ENCODE results near the gene ZNF280D. TPM values are rescaled to one million over a fixed set of nuclear protein-coding genes. Genes with fewer than 3 reads are reported as not detected.

The ZNF280D gene
- polyA plus RNA-seq, 2 of the 4 experiments (the other 2 are of a cell fraction), result 13.4 to 21.8 TPM

DNA sequence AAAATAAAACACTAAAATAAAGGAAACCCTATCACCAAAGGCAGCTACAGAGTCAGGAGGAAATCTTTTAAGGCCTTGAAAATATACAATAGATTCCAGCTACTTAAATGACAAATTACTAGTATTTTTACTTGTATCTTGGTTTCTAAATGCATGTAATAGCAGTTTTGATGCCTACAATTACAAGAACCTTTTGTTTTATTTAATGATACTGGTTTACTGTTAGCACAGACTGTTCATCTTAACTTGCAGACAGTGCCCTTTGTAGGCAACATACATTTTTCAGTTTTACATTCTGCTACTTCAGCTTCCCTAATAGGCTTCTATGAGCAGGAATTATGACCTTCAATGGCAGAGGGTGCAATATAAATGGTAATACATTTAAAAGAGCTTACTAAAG, 54.1 kb downstream of the ZNF280D start:
- Histone ChIP-seq H3K4me2 (no peak overlapping the region), H3K4me1 (no peaks in the 10 kb centered on the region), H3K27ac (no peak overlapping the region), H3K9me3 (no peaks in the 10 kb centered on the region), H3K4me3 (no peak overlapping the region)
- ATAC-seq (no peak), FAIRE-seq (no peak), DNase-seq (ENCODE audit: low read depth in 1 of 2, low spot score in 1 of 2) (no peak)
- no peak for TF ChIP-seq MAFK (IDR thresholded peaks at IDR 0.05; ENCODE audit: partially characterized antibody)
- no peak for TF ChIP-seq RNF2 (IDR thresholded peaks at IDR 0.05; ENCODE audit: borderline replicate concordance, low read depth)
- TF ChIP-seq EHF (CRISPR knock-in tag; IDR thresholded peaks at IDR 0.05), result no peak
- TF ChIP-seq, protein P1, sequence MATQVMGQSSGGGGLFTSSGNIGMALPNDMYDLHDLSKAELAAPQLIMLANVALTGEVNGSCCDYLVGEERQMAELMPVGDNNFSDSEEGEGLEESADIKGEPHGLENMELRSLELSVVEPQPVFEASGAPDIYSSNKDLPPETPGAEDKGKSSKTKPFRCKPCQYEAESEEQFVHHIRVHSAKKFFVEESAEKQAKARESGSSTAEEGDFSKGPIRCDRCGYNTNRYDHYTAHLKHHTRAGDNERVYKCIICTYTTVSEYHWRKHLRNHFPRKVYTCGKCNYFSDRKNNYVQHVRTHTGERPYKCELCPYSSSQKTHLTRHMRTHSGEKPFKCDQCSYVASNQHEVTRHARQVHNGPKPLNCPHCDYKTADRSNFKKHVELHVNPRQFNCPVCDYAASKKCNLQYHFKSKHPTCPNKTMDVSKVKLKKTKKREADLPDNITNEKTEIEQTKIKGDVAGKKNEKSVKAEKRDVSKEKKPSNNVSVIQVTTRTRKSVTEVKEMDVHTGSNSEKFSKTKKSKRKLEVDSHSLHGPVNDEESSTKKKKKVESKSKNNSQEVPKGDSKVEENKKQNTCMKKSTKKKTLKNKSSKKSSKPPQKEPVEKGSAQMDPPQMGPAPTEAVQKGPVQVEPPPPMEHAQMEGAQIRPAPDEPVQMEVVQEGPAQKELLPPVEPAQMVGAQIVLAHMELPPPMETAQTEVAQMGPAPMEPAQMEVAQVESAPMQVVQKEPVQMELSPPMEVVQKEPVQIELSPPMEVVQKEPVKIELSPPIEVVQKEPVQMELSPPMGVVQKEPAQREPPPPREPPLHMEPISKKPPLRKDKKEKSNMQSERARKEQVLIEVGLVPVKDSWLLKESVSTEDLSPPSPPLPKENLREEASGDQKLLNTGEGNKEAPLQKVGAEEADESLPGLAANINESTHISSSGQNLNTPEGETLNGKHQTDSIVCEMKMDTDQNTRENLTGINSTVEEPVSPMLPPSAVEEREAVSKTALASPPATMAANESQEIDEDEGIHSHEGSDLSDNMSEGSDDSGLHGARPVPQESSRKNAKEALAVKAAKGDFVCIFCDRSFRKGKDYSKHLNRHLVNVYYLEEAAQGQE (IDR thresholded peaks at IDR 0.05), result no peak
- TF ChIP-seq JUN (IDR thresholded peaks at IDR 0.05), result no peak
- TF ChIP-seq CHD2 (IDR thresholded peaks at IDR 0.05; ENCODE audit: low read length, partially characterized antibody), result no peak
- TF ChIP-seq ZNF302 (CRISPR knock-in tag; IDR thresholded peaks at IDR 0.05), result no peak
- no peak for TF ChIP-seq HOXB13 (CRISPR knock-in tag; IDR thresholded peaks at IDR 0.05; ENCODE audit: low read depth)
- no peak for TF ChIP-seq GATA3 (IDR thresholded peaks at IDR 0.05; ENCODE audit: borderline replicate concordance)
- no peak for TF ChIP-seq NFE2L2 (conservative IDR thresholded peaks at IDR 0.05; ENCODE audit: low read length)
- no peak for TF ChIP-seq MAZ (IDR thresholded peaks at IDR 0.05; ENCODE audit: borderline replicate concordance, low read depth, low read length)
- TF ChIP-seq, protein P2, sequence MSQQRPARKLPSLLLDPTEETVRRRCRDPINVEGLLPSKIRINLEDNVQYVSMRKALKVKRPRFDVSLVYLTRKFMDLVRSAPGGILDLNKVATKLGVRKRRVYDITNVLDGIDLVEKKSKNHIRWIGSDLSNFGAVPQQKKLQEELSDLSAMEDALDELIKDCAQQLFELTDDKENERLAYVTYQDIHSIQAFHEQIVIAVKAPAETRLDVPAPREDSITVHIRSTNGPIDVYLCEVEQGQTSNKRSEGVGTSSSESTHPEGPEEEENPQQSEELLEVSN (IDR thresholded peaks at IDR 0.05; ENCODE audit: borderline replicate concordance, low read depth), result no peak
- no peak for TF ChIP-seq HDAC2 (IDR thresholded peaks at IDR 0.05)
- TF ChIP-seq MYC (IDR thresholded peaks at IDR 0.05; ENCODE audit: borderline replicate concordance, low read length), result no peak
- no peak for TF ChIP-seq KDM5A (IDR thresholded peaks at IDR 0.05)
- ChIA-PET POLR2A (interaction anchor here (0.9 kb wide), 1 partner anchor 54 kb away, joined by 4 read pairs; the partner anchor contains the start of gene ZNF280D), CTCF (interaction anchor here (0.6 to 1.2 kb wide), 2 partner anchors 187 to 627 kb away, joined by 3 to 4 read pairs; no protein-coding TSS in a partner anchor)

DNA sequence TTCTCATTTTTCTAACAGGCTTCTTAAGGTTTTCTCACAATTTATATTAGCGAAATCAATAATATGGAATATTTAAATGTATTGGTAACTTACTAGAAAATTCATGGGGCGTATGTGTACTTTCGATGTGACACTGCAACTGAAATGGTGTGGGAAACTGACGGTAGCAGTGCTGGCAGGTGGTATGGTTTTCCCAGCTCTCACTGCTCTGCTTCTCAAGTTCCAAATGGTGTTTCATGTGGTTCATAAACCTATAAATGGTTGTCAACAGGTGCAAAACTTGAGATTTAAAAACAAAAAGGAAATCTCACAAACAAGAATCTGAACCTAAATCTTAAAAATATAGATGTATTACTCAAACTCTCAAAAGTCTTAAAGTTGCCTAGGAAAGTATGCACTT, 54.7 kb downstream of the ZNF280D start:
- WGBS (ENCODE audit: missing lambda C conversion rate), result 94% methylated on average over 4 of the region's 4 CpGs
- Histone ChIP-seq H3K27ac (no peak overlapping the region), H3K4me3 (no peak overlapping the region), H3K4me1 (no peaks in the 10 kb centered on the region), H3K9me3 (no peaks in the 10 kb centered on the region), H3K4me2 (no peak overlapping the region)
- TF ChIP-seq, protein P3, sequence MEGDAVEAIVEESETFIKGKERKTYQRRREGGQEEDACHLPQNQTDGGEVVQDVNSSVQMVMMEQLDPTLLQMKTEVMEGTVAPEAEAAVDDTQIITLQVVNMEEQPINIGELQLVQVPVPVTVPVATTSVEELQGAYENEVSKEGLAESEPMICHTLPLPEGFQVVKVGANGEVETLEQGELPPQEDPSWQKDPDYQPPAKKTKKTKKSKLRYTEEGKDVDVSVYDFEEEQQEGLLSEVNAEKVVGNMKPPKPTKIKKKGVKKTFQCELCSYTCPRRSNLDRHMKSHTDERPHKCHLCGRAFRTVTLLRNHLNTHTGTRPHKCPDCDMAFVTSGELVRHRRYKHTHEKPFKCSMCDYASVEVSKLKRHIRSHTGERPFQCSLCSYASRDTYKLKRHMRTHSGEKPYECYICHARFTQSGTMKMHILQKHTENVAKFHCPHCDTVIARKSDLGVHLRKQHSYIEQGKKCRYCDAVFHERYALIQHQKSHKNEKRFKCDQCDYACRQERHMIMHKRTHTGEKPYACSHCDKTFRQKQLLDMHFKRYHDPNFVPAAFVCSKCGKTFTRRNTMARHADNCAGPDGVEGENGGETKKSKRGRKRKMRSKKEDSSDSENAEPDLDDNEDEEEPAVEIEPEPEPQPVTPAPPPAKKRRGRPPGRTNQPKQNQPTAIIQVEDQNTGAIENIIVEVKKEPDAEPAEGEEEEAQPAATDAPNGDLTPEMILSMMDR (IDR thresholded peaks at IDR 0.05), result no peak
- TF ChIP-seq RNF2 (IDR thresholded peaks at IDR 0.05; ENCODE audit: borderline replicate concordance, low read depth) (no peak), CBX8 (IDR thresholded peaks at IDR 0.05) (no peak), HOXB13 (CRISPR knock-in tag; IDR thresholded peaks at IDR 0.05; ENCODE audit: low read depth) (no peak), ESRRA (IDR thresholded peaks at IDR 0.05; ENCODE audit: borderline replicate concordance, low read length) (no peak), EHF (CRISPR knock-in tag; IDR thresholded peaks at IDR 0.05) (no peak), HEYL (CRISPR knock-in tag; IDR thresholded peaks at IDR 0.05) (no peak), JUN (IDR thresholded peaks at IDR 0.05) (no peak), ZSCAN20 (CRISPR knock-in tag; IDR thresholded peaks at IDR 0.05) (no peak)
- TF ChIP-seq, protein P4, sequence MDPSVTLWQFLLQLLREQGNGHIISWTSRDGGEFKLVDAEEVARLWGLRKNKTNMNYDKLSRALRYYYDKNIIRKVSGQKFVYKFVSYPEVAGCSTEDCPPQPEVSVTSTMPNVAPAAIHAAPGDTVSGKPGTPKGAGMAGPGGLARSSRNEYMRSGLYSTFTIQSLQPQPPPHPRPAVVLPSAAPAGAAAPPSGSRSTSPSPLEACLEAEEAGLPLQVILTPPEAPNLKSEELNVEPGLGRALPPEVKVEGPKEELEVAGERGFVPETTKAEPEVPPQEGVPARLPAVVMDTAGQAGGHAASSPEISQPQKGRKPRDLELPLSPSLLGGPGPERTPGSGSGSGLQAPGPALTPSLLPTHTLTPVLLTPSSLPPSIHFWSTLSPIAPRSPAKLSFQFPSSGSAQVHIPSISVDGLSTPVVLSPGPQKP (IDR thresholded peaks at IDR 0.05; ENCODE audit: low read depth, low read length), result no peak
- no peak for FAIRE-seq
- ChIA-PET POLR2A (interaction anchor here (0.9 kb wide), 1 partner anchor 55 kb away, joined by 4 read pairs; the partner anchor contains the start of gene ZNF280D), CTCF (no interaction called here)
- no peak for DNase-seq (ENCODE audit: low read depth in 1 of 2, low spot score in 1 of 2)
- no peak for ATAC-seq
